Measurements from ENCODE around the gene INO80.

DNA sequence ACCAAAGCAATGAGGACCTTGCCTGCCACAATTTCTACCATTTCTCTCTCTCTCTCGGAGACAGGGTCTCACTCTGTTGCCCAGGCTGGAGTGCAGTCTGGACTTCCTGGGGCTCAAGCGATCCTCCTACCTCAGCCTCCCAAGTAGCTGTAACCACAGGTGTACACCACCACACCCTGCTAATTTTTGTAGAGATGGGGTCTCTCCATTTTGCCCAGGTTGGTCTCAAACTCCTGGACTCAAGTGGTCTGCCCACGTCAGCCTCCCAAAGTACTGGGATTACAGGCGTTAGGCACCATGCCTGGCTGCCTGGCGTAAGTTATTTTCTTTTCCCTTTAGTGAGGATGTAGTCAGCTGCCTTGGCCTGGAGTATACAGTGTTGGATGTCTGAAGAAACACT lies 37.7 kb upstream of the INO80 start:
- TF ChIP-seq POLR2A (IDR thresholded peaks at IDR 0.05; ENCODE audit: low read depth) (no peak), POLR2AphosphoS5 (IDR thresholded peaks at IDR 0.05) (no peak), EP300 (IDR thresholded peaks at IDR 0.05) (no peak)
- TF ChIP-seq, protein P1, sequence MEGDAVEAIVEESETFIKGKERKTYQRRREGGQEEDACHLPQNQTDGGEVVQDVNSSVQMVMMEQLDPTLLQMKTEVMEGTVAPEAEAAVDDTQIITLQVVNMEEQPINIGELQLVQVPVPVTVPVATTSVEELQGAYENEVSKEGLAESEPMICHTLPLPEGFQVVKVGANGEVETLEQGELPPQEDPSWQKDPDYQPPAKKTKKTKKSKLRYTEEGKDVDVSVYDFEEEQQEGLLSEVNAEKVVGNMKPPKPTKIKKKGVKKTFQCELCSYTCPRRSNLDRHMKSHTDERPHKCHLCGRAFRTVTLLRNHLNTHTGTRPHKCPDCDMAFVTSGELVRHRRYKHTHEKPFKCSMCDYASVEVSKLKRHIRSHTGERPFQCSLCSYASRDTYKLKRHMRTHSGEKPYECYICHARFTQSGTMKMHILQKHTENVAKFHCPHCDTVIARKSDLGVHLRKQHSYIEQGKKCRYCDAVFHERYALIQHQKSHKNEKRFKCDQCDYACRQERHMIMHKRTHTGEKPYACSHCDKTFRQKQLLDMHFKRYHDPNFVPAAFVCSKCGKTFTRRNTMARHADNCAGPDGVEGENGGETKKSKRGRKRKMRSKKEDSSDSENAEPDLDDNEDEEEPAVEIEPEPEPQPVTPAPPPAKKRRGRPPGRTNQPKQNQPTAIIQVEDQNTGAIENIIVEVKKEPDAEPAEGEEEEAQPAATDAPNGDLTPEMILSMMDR (IDR thresholded peaks at IDR 0.05) = no peak

All from esophagus muscularis mucosa (tissue), 4 donors.